WTC11 (cell line): Measurements from ENCODE around the gene ZCCHC24.

ENCODE experiments used
- CREM ChIP-seq: sonication (generic); formaldehyde crosslinking; IDR thresholded peaks from 2 replicates; pipeline ENCODE4 v1.8.1; 2022; ENCODE audit warnings: mild to moderate bottlenecking, missing genetic modification reagents, moderate library complexity
- TEAD4 ChIP-seq: sonication (generic); formaldehyde crosslinking; IDR thresholded peaks from 2 replicates; pipeline ENCODE4 v1.8.0; 2022; ENCODE audit warnings: mild to moderate bottlenecking, missing genetic modification reagents
- TF ChIP-seq, protein P1 (sequence below): fragments of 200-600 bp; IDR thresholded peaks from 2 replicates; pipeline ENCODE4 v1.8.0; 2022; ENCODE audit warnings: antibody characterized with exemption
- TF ChIP-seq, protein P2 (sequence below): sonication (generic); formaldehyde crosslinking; IDR thresholded peaks from 2 replicates; pipeline ENCODE4 v1.8.1; 2023; ENCODE audit warnings: mild to moderate bottlenecking, missing genetic modification reagents, moderate library complexity
- TF ChIP-seq, protein P3 (sequence below): sonication (generic); formaldehyde crosslinking; IDR thresholded peaks from 2 replicates; pipeline ENCODE4 v1.8.0; 2022; ENCODE audit warnings: mild to moderate bottlenecking, missing genetic modification reagents

DNA sequence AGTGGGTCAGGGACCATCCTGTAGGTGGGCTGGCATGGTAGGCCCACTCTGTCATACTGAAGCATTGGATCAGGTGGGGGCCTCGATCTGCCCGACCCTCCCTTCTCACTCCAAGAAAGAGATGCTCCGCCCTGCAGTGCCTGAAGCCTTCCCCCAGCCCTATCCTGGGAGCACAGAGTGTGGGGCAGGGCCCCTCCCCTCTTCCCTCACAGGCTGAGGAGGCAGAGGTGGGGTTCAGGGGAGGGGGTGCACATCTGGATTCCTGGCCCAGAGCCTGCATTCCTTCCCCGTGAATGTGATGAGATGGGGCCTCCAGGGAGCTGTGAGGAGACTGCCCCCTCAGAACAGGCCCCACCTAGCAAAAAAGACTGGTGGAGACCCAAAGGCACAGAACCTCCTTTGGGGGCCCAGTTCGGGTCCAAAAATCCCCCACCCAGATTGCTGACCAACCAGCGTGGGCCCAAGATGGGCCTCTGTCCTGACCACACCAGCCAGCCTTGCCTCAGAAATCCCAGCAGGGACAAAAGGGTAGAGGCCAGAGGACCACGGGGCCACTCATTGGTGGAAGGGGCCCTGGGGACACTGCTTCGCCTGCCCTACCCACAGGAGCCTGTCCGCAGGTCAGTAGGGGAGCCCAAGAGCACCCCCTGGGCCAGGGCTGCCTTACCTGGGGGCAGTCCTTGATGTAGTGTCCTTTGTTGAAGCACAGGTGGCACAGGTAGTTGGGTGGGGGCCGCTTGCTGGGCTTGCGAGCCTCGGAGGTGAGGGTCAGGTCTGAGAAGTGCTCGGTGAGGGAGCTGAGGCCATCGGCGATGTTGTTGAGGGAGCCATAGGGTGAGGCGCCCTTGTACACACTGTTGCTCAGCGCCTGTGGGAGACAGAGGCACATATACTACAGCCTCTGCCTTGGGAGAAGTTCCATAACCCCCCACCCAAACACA, 13.3 kb downstream of the ZCCHC24 start:
- TF ChIP-seq, protein P1, sequence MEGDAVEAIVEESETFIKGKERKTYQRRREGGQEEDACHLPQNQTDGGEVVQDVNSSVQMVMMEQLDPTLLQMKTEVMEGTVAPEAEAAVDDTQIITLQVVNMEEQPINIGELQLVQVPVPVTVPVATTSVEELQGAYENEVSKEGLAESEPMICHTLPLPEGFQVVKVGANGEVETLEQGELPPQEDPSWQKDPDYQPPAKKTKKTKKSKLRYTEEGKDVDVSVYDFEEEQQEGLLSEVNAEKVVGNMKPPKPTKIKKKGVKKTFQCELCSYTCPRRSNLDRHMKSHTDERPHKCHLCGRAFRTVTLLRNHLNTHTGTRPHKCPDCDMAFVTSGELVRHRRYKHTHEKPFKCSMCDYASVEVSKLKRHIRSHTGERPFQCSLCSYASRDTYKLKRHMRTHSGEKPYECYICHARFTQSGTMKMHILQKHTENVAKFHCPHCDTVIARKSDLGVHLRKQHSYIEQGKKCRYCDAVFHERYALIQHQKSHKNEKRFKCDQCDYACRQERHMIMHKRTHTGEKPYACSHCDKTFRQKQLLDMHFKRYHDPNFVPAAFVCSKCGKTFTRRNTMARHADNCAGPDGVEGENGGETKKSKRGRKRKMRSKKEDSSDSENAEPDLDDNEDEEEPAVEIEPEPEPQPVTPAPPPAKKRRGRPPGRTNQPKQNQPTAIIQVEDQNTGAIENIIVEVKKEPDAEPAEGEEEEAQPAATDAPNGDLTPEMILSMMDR, result no peak
- no peak for TF ChIP-seq TEAD4 (CRISPR knock-in tag)
- TF ChIP-seq, protein P2, sequence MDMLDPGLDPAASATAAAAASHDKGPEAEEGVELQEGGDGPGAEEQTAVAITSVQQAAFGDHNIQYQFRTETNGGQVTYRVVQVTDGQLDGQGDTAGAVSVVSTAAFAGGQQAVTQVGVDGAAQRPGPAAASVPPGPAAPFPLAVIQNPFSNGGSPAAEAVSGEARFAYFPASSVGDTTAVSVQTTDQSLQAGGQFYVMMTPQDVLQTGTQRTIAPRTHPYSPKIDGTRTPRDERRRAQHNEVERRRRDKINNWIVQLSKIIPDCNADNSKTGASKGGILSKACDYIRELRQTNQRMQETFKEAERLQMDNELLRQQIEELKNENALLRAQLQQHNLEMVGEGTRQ (CRISPR knock-in tag), result no peak
- TF ChIP-seq, protein P3, sequence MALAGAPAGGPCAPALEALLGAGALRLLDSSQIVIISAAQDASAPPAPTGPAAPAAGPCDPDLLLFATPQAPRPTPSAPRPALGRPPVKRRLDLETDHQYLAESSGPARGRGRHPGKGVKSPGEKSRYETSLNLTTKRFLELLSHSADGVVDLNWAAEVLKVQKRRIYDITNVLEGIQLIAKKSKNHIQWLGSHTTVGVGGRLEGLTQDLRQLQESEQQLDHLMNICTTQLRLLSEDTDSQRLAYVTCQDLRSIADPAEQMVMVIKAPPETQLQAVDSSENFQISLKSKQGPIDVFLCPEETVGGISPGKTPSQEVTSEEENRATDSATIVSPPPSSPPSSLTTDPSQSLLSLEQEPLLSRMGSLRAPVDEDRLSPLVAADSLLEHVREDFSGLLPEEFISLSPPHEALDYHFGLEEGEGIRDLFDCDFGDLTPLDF, result no peak
- TF ChIP-seq CREM (CRISPR knock-in tag), result no peak
